ENCODE measurements around the gene DMAC2L.

The DMAC2L gene

DNA sequence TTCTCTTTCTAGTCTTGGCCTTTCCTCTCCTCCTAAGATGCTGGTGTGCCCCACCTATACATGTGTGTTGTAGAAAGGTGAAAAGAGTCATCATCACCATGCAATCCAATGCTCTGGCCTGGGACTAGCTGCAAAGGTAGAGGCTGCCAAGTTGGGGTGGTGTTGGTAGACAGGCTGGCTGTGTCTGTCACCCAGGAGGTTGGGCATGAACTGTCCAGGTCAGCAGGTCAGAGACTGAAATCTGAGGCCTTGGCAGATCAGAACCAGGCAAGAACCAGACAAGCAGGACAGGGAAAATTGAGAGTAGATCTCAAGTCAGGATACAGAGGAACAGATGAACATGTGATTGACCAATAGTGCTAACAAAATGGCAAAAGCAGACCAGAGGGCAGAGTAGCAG lies 26.3 kb upstream of the DMAC2L start:
- Histone ChIP-seq H3K4me3 (ENCODE audit: low read length) (no peak overlapping the region), H3K27ac (ENCODE audit: low read depth, low read length) (no peak overlapping the region), H3K36me3 (ENCODE audit: control insufficient read depth, low read length) (peaks cover 7% of the 10 kb centered on the region), H4K20me1 (ENCODE audit: control insufficient read depth, insufficient read depth, low read depth, low read length) (no peaks in the 10 kb centered on the region), H3K27me3 (ENCODE audit: control insufficient read depth, low read length) (no peaks in the 10 kb centered on the region), H3K4me1 (ENCODE audit: control insufficient read depth, low read length) (no peaks in the 10 kb centered on the region), H3F3A (ENCODE audit: control insufficient read depth, insufficient read depth) (no peaks in the 10 kb centered on the region), H3K9me2 (replicated peaks; ENCODE audit: control insufficient read depth, low read length) (no peaks in the 10 kb centered on the region), H3K9me3 (ENCODE audit: control insufficient read depth, insufficient read depth, low read length) (no peaks in the 10 kb centered on the region), H3K4me2 (ENCODE audit: low read length) (no peak overlapping the region), H3K79me2 (ENCODE audit: control insufficient read depth, low read length) (no peaks in the 10 kb centered on the region)
- TF ChIP-seq, protein P1, sequence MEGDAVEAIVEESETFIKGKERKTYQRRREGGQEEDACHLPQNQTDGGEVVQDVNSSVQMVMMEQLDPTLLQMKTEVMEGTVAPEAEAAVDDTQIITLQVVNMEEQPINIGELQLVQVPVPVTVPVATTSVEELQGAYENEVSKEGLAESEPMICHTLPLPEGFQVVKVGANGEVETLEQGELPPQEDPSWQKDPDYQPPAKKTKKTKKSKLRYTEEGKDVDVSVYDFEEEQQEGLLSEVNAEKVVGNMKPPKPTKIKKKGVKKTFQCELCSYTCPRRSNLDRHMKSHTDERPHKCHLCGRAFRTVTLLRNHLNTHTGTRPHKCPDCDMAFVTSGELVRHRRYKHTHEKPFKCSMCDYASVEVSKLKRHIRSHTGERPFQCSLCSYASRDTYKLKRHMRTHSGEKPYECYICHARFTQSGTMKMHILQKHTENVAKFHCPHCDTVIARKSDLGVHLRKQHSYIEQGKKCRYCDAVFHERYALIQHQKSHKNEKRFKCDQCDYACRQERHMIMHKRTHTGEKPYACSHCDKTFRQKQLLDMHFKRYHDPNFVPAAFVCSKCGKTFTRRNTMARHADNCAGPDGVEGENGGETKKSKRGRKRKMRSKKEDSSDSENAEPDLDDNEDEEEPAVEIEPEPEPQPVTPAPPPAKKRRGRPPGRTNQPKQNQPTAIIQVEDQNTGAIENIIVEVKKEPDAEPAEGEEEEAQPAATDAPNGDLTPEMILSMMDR (IDR thresholded peaks at IDR 0.05; ENCODE audit: low read depth, low read length, poor library complexity, severe bottlenecking), result no peak
- no peak for TF ChIP-seq EZH2phosphoT487 (IDR thresholded peaks at IDR 0.05; ENCODE audit: borderline replicate concordance, low read length)

DNA sequence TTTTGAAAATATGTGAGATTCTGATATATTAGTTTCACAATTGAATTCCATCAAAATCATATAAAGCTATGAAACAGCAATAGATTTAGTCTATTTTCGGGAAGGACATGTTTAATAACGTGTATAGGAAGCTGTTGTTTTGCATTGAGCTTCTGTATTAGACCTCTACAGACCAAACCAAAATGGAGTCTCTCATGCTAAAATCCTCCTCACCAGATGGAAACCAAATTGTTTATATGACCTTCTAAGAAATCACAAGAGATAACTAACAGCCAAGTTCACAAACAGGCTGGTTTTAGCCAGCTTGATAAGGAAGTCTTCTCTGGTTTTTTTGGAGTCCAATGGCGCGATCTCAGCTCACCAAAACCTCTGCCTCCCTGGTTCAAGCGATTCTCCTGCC lies 24.0 kb upstream of the DMAC2L start:
- Histone ChIP-seq H3K4me2 (ENCODE audit: low read length) (no peak overlapping the region), H3K4me3 (ENCODE audit: low read length) (no peak overlapping the region), H3K9me3 (ENCODE audit: control insufficient read depth, insufficient read depth, low read length) (no peaks in the 10 kb centered on the region)

DNA sequence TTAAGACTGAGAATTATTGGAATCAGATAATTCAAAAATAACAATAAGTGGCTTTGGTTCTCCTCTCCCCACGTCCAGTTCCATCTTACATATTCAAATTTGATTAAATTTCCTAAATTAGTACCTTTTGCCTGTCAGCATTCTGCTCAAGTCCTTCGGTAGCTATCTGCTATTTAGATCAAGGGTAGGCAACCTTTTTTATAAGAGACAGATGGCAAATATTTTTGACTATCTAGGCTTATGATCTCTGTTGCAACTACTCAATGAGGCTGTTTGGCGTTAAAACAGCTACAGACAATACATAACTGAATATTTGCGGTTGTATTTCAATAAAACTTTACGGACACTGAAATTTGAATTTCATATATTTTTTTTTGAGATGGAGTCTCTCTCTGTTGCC lies 21.8 kb upstream of the DMAC2L start:
- Histone ChIP-seq H3K36me3 (ENCODE audit: control insufficient read depth, low read length) (peaks cover 14% of the 10 kb centered on the region), H3K9me3 (ENCODE audit: control insufficient read depth, insufficient read depth, low read length) (no peaks in the 10 kb centered on the region), H3K4me3 (ENCODE audit: low read length) (no peak overlapping the region), H3F3A (ENCODE audit: control insufficient read depth, insufficient read depth) (no peaks in the 10 kb centered on the region), H3K9me2 (replicated peaks; ENCODE audit: control insufficient read depth, low read length) (no peaks in the 10 kb centered on the region), H3K79me2 (ENCODE audit: control insufficient read depth, low read length) (no peaks in the 10 kb centered on the region), H4K20me1 (ENCODE audit: control insufficient read depth, insufficient read depth, low read depth, low read length) (no peaks in the 10 kb centered on the region), H3K27me3 (ENCODE audit: control insufficient read depth, low read length) (no peaks in the 10 kb centered on the region), H3K4me2 (ENCODE audit: low read length) (no peak overlapping the region), H3K27ac (ENCODE audit: low read depth, low read length) (no peak overlapping the region), H3K4me1 (ENCODE audit: control insufficient read depth, low read length) (no peaks in the 10 kb centered on the region)
- TF ChIP-seq EZH2phosphoT487 (IDR thresholded peaks at IDR 0.05; ENCODE audit: borderline replicate concordance, low read length), result no peak
- TF ChIP-seq, protein P1 (IDR thresholded peaks at IDR 0.05; ENCODE audit: low read depth, low read length, poor library complexity, severe bottlenecking), result no peak

More for the DNA sequence above, 24.0 kb upstream of the DMAC2L start:
- H3K36me3 ChIP-seq (ENCODE audit: control insufficient read depth, low read length), result peaks cover 9% of the 10 kb centered on the region
- no peaks in the 10 kb centered on the region for H3K27me3 ChIP-seq (ENCODE audit: control insufficient read depth, low read length)
- H3K27ac ChIP-seq (ENCODE audit: low read depth, low read length), result no peak overlapping the region
- H3K79me2 ChIP-seq (ENCODE audit: control insufficient read depth, low read length), result no peaks in the 10 kb centered on the region
- H3K4me1 ChIP-seq (ENCODE audit: control insufficient read depth, low read length), result no peaks in the 10 kb centered on the region
- no peaks in the 10 kb centered on the region for H3K9me2 ChIP-seq (replicated peaks; ENCODE audit: control insufficient read depth, low read length)
- H4K20me1 ChIP-seq (ENCODE audit: control insufficient read depth, insufficient read depth, low read depth, low read length), result no peaks in the 10 kb centered on the region
- no peak for TF ChIP-seq EZH2phosphoT487 (IDR thresholded peaks at IDR 0.05; ENCODE audit: borderline replicate concordance, low read length)
- TF ChIP-seq, protein P1 (IDR thresholded peaks at IDR 0.05; ENCODE audit: low read depth, low read length, poor library complexity, severe bottlenecking), result no peak
- H3F3A ChIP-seq (ENCODE audit: control insufficient read depth, insufficient read depth), result no peaks in the 10 kb centered on the region
